GM18519 (cell line): ENCODE data around the gene THOP1.

Source experiments
- ATAC-seq: cut with Tn5 transposase; IDR thresholded peaks from one replicate; pipeline ENCODE4 v1.9.1; 2021; ENCODE audit warnings: mild to moderate bottlenecking, moderate library complexity; ENCODE audit not compliant: unreplicated experiment, low FRiP score

Gene THOP1

DNA sequence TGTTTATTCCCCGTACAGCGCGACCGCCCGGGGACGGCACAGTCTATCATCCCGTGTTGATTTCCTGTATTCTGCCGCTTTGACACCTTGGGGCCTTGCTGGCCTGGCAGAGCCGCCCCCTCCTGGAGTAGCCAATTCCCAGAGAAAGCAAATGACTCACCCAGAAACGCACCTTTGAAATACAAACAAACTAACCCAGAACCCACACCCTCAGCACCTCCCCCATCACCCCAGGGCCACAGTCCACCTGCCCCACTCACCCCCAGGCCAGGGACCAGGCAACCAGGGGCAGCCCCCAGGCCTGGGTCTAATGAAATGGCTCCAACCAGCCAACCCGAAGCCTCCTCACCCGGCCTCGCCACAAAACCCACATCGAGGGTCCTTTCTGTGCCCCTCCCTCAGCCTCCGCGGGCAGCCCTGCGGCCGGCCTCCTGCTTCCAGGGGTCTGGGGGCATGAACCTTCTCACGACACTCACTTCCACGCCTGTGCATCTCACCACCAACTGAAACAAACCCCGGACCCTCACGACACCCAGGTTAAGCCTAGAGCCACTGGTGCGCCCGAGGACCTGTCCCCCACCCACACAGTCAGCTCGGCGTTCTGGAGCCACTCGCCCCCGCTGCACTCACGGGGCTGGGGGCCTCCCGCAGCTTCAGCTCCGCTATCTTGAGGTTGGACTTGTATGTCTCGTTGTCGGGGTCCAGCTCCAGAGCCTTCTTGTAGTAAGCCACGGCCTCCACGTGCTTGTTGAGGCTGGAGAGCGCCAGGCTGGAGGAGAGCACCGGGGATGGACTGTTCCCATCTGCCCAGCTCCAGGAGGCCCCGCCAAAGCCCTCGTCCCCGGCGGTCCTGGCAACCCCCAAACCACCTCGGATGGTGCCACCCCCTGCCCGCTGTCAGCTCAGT is 23.2 kb upstream of the THOP1 start:
- ATAC-seq: no peak

DNA sequence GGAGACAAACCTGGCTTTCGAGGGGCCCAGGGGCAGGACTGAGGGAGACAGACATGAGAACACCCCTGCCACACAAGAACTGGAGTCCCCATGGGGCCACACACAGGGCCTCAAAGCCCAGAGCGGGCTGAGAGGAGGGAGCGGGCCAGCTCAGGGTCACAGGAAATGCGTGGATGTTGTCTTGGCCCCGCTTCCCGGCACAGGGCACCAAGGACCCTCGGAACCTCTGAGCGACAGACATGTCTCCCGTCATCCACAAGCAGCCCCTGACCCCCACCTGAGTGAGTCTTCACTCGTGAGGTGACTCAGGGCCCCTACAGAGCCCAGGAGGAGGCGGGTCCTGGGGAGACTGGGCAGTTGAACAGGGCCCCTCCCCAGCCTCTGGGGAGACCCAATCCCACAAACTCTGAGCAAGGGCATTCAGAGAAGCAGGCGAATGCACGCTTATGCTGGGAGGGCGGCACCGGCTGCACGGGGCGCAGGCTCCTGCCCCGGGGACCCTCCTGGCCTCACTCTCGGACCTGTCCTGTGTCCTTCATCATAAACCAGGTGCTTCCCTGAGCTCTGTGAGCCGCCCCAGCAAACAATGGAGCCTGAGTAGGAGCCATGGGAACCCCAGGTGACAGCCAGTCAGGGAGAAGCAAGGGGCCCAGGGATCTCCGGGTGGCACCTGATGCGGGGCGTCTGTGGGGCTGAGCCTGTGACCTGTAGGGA is 22.4 kb upstream of the THOP1 start:
- no peak for ATAC-seq

DNA sequence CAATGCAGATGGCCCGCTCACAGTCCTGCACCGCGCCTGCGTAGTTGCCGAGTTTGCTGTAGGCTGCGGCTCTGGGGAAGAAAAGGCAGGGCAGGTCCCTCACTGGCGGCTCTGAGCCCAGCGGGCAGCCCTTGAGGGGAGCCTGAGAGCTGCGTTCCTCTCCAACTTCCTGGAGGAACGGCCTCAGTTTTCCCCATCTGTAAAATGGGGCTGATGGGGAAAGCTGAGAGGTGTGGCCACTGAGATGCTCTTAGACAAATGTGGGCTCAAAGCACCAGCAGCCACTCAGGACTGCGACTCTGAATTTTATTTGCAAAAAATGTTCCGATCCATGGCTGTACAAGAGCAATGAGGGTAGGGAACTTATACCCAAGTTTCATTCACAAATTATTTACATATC is 21.6 kb upstream of the THOP1 start:
- no peak for ATAC-seq

DNA sequence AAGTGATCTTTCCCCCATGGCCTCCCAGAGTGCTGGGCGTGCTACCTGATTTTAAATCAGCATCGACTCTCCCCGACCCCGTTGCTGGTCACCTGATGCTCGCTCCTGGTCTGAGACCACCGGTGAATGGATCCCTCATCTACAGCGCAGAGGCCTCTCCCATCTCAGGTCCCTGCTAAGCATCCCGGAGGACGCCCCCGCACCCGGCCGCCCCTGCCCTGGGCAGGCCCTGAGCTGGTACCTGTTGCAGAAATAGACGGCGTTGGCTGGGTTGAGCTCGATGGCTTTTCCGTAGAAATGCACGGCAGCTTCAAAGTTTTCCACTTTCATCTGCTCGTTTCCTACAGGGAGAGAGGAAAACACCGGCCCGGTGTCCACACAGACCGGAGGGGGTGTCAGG is 20.4 kb upstream of the THOP1 start:
- no peak for ATAC-seq

DNA sequence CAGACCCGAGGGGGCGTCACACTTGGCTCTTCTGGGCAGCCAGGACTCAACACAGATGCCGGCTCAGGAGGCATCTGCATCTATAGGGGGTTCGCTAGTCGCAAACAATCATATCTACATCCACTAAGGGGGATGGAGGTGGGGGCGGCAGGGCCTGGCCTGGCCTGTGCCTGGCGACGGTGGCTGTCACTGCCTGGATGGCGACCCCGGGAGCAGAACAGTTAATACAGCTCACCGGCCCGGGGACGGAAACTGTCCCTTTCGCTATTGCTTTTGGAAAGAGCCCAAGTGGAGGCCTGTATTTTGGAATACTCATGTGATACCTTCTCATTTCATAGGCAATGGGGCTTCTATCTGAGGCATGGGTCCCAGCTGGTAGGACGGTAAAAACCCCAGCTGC is 19.9 kb upstream of the THOP1 start:
- no peak for ATAC-seq

DNA sequence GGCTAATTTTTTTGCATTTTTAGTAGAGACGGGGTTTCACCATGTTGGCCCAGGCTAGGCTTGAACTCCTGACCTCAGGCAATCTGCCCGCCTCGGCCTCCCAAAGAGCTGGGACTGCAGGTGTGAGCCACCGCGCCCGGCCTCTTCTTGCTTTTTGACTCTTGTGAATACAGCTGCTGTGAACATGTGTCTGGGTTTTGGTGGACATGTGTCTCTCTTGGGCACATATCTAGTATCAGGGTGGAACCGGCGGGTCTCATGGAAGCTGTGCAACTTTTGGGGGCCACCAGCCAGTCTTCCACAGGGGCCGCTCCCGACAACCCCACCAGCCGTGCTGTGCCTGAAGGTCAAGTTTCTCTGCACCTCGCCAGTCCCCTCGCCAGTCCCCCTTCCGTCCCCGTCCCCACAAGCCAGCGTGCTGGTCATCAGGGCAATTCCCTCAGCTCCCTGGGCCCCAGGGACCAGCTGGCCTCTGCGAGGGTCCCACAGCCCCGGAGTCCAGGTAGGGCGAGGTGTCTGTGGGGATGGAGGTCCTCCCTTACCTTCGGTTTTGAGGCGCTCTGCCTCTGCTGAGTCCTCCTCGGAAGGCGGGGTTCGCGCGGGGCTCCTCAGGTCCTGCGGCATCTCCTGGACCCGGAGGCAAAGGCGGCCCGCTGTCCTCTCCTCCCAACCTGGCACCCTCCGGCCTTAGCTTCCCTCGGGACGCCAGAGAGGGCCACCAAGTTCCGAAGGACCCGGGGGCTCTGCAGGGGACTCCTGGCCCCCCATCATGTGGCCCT is 18.5 kb upstream of the THOP1 start:
- ATAC-seq: no peak

DNA sequence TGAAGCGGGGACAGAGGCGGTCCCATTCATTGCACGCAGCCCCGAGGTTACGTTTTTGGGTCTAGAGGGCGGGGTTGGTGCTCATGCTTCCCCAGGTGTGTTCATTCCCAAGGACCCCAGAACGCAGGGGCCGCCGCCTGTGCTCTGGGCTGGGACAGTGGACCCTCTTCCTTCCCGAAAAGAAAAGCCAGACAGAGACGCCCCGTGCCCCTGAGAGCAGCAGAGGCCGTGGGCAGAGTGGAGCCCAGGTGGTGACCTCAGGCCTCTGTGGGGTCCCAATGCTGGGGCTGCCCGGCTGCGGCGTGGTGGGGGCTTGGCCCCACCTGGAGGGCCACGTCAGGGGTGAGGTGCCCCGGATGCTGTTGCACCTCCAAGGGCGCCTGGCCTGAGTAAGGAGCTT is 17.6 kb upstream of the THOP1 start:
- no peak for ATAC-seq

DNA sequence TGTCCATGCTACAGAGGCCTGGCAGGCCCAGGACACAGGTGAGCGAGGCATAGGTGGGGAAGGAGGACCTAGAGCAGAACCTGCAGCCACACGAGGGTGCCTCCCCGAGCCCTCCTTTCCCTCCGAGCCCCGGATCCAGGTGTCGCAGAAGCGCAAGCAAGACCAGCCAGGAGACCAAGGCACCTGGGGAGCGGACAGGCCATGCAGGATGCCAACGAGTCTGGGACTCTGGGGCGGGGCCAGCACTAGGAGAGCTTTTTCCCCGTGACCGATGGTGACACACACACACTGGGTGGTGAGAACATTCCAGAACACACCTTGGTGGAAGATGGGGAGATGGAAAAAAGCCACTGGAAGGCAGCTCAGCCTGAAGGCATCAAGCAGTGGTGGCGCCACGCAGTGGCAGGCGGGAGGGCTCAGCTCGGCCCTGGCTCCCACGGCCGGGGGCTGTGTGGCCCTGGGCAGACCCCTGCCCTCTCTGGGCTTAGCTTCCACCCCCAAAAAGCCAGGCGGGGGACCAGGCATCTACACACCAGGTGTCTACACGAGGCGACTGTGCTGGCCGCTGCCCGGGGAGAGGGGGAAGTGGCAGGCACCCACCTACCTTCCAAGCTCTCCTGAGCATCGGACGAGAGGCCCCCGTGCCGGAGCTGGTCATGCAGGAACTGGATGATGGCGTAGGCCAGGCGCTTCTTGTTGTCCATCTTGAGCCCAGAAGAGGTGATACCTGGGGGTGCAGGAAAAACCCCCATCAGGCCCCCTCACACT is 16.8 kb upstream of the THOP1 start:
- ATAC-seq: no peak

DNA sequence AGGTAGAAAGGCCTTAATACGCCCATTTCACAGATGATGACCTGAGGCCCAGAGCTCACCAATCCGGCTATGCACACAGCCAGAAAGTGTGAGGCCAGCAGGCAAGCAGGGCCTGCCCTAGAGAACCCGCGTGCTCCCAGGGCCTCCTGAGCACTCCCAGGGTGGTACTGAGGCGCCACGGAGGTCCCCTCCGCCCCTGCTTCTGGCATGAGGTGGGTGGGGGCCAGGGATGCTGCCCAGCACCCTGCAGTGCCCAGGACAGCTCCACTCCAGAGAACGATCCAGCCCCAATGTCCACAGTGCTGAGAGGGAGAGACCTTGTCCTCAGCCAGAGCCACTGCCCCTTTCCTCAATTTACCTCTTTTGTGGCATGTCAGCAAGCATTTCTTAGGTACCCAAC is 16.1 kb upstream of the THOP1 start:
- ATAC-seq: no peak

DNA sequence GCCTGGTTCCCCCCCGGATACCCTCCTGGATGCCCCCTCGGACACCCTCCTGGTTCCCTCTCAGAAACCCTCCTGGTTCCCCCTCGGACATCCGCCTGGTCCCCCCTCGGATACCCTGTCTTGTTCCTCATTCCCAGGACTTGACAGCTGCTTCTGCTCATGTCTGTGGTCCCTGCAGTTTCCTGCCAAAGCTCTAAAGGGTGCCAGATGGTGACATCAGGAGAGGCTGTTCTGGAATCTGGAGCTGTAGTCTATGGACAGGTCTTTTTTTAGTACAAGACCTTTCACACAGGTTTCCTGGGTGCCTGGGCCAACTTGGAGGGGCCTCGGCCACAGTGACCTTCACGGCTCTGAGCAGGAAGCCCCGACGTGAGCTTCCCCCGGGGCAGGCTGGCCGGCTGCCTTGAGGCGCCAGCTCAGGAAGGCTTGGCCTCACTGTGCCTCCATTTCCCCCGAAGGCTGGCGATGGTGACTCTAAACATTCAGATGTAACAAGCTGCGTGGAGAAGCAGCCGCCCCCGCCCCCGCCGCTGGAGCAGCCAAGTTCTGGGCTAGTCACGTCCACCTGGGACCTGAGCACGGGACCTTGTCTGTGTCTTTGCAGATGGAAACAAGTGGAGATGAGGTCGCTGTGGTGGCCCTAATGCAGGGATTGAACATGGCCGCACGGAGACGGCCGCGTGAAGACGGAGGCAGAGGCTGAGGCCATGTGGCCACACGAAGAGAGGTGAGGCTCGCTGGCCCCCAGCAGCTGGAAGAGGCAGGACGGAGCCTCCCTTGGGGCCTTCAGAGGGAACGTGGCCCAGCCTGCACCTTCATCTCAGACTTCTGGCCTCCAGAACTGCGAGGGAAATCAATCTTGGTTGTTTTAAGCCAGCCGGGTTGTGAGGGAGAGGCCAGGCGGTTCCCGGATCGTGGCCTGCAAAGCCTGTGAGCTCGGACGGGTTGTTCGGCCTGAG is 15.0 kb upstream of the THOP1 start:
- ATAC-seq: no peak

DNA sequence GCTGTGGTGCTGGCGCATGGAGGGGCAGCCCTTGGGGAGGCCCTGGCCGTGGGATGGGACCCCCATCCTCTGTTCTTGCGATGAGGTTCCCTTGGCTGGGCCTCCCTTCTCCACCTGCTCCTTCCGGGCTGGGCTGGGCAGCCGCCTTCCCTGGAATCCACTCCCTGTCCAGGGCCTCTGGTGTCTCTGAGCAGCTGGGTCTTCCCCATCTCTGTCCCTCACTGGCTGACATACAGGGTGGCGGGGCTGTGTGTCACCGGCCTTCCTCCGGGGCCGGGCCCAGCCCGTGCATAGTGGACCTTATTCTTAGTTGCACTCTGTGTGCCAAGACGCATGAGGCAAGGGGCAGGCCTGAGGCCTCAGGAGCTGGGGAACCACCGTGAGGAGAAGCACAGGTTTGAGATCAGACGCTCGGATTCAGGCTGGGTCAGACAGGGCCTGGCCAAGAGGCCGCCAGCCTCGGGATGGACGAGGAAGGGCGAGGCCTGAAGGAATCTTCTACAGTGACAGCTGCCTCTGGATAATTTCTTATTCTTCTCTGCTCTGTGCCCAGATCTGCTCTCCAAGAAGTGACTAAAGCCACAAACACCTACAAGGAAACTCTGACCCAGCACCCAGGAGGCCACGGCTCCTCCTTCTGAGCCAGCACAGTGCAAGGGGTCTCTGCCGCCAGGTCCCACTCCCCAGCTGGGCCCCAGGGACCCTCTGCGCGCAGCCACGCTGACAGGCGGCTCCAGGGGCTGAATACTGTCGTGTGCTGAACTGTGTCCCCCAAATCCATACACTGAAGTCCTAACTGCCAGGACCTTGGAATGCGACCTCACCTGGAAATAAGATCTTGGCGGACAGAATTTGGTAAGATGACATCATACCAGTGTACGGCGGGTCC is 13.3 kb upstream of the THOP1 start:
- ATAC-seq: no peak

DNA sequence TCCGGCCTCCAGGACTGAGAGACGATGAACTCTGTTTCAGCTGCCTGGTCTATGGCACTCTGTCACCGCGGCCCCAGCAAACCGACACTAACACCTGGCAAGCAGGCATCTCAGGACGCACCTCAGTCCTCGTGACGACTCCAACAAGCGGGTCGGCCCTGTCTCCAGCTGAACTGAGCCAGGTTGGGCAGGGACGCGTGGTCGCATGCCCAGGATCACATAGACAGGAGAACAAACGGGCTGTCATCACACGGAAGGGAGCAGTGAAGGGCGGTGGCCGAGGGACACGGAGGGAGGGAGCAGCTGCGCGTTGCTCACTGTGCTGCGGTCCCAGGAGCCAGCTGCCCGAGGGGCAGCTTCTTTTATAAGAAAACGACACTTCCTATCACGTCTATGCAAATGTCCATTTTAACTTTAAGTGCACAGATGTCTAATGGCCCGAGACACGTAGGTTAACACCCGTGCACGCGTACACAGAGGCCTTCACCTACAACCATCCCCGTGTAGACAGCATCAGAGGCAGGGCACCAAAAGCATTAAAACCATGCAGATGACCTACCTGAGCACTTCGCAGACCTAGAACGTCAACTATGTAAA is 11.1 kb upstream of the THOP1 start:
- no peak for ATAC-seq

DNA sequence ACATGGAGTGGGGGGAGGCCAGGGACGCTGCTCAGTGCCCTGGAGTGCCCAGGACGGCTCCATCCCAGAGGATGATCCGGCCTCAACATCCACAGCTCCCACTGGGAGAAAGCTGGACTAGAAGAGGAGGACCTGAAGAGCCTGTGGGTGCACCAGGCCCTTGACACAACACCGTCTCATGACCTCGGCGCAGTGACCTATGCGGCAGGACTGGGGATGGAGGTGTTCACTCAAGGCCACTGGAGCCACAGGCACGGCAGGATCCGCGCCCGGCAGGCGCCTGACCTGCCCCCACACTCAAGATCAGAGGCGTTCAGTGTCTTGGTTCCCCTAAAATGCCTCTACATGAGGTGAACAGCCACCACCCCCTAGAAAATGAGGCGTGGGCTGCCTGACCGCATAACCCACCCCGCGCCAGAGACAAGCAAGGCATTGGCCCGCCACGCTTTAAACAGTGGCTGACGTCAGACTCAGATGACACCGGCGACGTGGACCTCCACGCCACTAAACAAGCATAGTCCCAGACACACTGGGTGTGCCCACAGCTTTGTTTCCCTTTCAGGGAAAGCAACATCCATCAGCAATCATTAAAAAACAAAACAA is 10.2 kb upstream of the THOP1 start:
- no peak for ATAC-seq

DNA sequence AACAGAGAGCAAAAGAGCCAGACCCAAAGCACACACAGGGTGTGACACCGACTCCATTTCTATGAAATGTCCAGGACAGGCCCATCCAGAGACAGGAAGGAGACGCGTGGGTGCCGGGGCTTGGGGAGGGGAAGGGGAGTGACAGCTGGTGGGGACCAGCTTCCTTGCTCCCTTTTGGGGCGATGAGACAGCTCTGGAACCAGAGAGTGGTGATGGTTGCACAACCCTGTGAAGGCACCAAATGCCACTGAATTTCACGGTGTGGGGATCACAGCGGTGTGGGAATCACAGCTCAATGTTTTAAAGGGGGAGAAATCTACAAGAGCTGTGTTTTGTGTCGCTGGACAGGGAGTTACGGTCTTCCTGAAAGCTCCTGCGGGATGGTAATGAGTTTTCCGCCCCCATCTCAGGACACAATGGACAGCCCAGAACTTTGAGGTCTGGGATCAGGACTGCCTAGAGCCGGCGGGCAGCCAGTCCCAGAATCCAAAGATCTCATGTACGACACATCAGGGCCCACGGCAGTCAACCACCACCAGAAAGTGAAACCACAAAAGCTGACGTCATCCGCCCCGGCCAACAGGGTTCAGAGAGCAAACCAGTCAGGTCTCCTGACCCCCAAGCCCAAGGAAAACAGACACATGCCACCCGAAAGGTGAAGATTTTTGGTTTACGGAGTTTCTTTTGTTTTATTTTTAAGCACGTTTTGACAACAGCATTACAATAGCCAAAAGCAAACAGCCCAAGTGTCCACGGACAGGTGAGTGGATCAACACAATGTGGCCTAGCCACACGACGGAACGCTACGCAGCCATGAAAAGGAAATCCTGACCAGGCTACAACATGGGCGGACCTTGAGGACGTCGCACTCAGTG is 9.5 kb upstream of the THOP1 start:
- ATAC-seq: no peak

DNA sequence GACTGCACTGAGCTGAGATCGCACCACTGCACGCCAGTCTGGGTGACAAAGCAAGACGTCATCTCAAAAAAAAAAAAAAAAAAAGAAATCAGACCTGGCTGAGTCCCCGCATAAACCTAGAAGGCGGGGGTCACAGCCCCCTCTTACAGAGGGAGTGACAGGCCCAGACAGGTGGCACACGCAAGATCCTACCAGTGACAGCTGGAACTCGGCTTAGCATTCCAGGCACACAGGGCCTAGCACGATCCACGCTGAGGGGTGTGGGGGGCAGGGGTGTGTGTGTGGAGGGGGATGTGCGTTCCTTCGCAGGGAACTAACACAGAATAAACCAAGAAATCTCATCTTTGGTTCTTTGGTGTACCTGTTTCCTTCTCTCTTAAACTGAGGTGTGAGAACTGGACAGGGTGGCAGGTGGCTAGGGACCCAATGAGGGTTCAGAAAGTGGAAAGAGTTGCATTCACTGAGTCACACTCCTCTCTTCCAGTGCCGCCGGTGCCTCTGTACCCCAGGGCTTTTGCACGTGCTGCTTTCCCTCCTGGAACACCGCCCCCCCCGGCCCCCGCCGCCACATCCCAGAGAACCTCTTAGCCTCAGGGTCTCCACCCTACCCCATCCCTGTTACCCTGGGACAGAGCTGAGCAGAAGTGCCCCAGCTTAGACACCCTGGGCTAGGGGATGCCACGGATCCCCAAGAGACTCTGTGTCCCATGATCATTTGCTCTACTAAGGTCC is 7.2 kb upstream of the THOP1 start:
- no peak for ATAC-seq

DNA sequence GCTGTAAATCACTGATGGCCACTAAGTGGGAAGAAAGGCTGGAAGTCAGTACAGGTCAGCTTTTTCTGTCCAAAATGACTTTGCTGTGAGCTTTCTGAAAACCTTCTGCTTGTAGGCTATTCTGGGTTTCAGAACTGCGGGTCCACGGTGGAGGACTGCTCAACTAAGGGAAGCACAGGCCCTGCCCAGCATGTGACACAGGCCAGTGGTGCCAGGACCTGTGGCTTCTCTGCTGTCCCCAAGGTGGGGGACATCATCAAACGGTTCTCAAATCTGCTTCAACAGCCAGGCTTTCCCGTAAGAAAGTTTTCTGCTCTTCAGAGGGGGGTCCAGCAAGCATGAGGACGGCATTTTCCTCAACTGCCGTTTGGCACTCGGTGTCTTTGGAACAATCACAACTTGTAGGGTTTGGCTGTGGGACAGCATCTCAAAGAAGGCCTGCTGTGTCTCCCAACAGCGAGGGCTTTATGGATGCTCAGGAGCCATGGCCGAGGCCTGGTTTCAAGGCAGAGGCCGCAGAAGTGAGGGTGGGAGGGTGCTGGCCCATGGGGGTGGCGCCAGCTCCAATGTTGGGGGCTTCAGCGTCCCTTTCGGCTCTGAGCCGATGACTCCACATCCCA is 6.1 kb upstream of the THOP1 start:
- ATAC-seq: no peak
